Skeletal muscle tissue (tissue), 4 donors: ENCODE measurements around the gene ANK3. TPM values are rescaled to one million over a fixed set of nuclear protein-coding genes. Genes with fewer than 3 reads are reported as not detected.

Experiments used
- H3K27ac ChIP-seq: one replicate; pipeline ENCODE4 v1.7.0; 2013; ENCODE audit warnings: mild to moderate bottlenecking, low read depth, low read length, inconsistent platforms
- H3K27me3 ChIP-seq, 3 donors: one replicate each; pipeline ENCODE4 v1.7.0; 2013; ENCODE audit warnings: low read length in 3 of 3; ENCODE audit not compliant: control insufficient read depth in 3 of 3, insufficient read depth in 3 of 3
- H3K36me3 ChIP-seq, 3 donors: one replicate each; pipeline ENCODE4 v1.7.0; 2013; ENCODE audit warnings: low read length in 3 of 3; ENCODE audit not compliant: control insufficient read depth in 3 of 3, insufficient read depth in 3 of 3
- H3K4me1 ChIP-seq, 3 donors: one replicate each; pipeline ENCODE4 v1.7.0; 2013; ENCODE audit warnings: low read length in 3 of 3, mild to moderate bottlenecking in 3 of 3; ENCODE audit not compliant: control insufficient read depth in 3 of 3, insufficient read depth in 3 of 3
- H3K4me3 ChIP-seq, 3 donors: one replicate each; pipeline ENCODE4 v1.7.0; 2013; ENCODE audit warnings: low read length in 3 of 3
- H3K9ac ChIP-seq, 3 donors: one replicate each; pipeline ENCODE4 v1.7.0; 2013; ENCODE audit warnings: low read length in 3 of 3, mild to moderate bottlenecking in 3 of 3, moderate library complexity in 2 of 3, low read depth in 1 of 3
- H3K9me3 ChIP-seq, 3 donors: one replicate each; pipeline ENCODE4 v1.7.0; 2013; ENCODE audit warnings: low read length in 3 of 3; ENCODE audit not compliant: control insufficient read depth in 3 of 3
- total RNA-seq: library from RNA; depleted of rRNA; stranded (reverse); fragments of >200 nt; gene quantifications from one replicate; pipeline ENCODE4 v1.2.3, GENCODE V29; 2014
- donor health status: Osteomylitis.

The ANK3 gene
- total RNA-seq, result 110 TPM

DNA sequence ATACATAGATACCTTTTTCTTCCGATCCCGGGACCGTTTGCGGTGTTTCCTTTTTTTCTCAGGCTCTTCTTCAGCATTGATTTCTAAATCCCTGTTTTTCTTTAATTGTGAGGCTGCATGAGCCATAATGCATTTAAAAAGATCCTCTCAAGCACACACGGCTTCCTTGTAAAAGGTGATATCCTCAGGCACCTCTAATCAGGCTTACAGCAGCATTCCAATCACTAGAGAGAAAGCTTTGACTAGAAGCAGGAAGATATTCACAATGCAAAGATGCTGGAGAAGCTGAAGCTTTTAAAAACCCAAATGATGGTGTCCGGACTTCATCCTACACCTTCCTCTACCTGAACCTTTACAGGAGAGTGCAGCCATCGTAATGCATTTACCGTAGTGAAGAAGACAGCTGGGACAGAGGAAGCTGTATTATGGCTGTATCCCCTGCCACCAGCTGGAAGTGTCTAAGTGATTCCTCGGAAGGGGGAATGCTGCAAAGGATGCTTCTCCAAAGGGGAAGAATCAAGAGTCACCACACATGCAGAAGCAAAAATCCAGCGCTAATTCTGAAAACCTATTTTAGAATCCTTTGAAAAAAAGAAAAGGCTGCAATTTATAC lies at the start of gene ANK3:
ANK3 (minus strand) TSS at position 463 of the 613 bp plus-strand sequence; CDS start at position 126, 337 bp downstream.
- Histone ChIP-seq H3K36me3 (no peaks in the 10 kb centered on the region), H3K9ac (no peak within 1 kb of the TSS), H3K27ac (no peak within 1 kb of the TSS), H3K4me1 (peaks cover 0 to 11% (median 7%) of the 10 kb centered on the region in 3 donors), H3K9me3 (no peaks in the 10 kb centered on the region), H3K27me3 (no peaks in the 10 kb centered on the region), H3K4me3 (no peak within 1 kb of the TSS)

DNA sequence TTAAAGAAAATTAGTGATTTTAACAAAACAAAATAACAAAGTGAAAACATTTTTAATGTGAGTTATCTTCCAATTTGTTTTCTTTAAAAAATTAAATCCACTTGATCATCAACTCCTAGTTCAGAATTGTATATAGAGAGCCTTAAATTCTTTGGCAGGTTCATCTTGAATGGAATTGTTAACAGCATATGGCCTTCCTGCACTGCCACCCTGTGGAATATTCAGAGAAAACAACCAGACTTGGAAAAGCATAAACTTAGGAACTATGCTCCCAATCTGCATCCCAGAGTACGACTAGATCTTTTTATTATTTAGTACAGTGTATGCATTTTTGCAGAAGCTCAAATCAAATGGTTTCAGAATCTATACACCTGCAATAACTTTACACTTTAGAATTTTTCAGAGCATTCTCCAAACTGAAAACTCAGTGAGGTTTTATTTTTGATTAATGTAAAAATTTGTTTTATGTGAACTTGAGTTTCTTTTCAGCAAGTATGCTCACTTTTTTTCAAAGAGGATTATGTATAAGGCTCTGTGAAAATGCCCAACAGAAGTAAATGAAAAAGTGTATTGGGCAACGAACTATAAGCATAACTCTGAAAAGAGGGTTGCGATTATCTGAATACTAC lies 44.9 kb upstream of the ANK3 start:
- no peak overlapping the region for H3K9ac ChIP-seq
- H3K27me3 ChIP-seq, result no peaks in the 10 kb centered on the region
- H3K4me3 ChIP-seq, result no peak overlapping the region
- no peaks in the 10 kb centered on the region for H3K36me3 ChIP-seq
- peaks cover 0 to 7% (median 0%) of the 10 kb centered on the region in 3 donors for H3K4me1 ChIP-seq
- H3K9me3 ChIP-seq, result no peaks in the 10 kb centered on the region
- H3K27ac ChIP-seq, result no peak overlapping the region

DNA sequence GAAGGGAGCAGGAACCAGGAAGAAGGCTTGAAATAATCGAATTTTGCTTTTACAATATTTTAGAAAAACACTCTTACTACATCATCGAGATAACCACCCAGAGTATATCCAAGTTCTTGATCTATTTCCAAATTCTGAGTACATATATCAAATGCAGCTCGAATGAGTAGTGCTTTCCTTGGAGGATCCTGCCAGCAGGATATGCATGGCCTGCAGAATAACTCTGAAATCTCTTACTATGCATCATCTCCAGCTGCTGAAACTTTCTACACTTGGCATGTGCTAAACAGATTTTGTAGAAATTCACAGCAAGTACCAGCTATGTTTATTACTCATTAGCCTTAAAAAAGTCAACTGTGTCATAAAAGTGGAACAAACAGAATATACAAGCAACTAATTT lies 44.0 kb upstream of the ANK3 start:
- Histone ChIP-seq H3K36me3 (no peaks in the 10 kb centered on the region), H3K4me1 (peaks cover 0 to 7% (median 0%) of the 10 kb centered on the region in 3 donors), H3K9me3 (no peaks in the 10 kb centered on the region), H3K9ac (no peak overlapping the region), H3K27me3 (no peaks in the 10 kb centered on the region), H3K4me3 (no peak overlapping the region), H3K27ac (no peak overlapping the region)

DNA sequence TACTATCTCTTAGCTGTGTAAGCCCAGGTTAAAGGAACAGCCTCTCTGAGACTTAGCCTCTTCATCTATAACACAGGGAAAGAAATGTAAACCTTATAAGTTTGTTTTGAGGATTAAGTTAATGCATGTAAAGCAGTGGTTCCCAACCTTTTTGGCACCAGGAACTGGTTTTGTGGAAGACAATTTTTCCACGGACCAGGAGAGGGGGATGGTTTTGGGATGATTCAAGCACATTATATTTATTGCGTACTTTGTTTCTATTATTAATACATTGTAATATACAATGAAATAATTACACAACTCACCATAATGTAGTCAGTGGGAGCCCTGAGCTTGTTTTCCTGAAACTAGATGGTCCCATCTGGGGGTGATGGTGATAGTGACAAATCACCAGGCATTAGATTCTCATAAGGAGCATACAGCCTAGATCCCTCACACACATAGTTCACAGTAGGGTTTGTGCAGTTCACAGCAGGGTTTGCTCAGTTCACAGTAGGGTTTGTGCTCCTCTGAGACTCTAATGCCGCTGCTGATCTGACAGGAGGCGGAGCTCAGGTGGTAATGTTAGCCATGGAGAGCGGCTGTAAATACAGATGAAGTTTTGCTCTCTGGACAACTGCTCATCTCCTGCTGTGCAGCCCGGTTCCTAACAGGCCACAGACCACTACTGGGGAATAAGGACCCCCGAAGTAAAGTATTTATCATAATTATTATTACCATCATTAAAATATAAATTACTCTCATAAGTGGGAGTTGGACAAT lies 41.3 kb upstream of the ANK3 start:
- Histone ChIP-seq H3K4me3 (no peak overlapping the region), H3K36me3 (no peaks in the 10 kb centered on the region), H3K27me3 (no peaks in the 10 kb centered on the region), H3K4me1 (peaks cover 0 to 5% (median 0%) of the 10 kb centered on the region in 3 donors), H3K9me3 (no peaks in the 10 kb centered on the region), H3K9ac (no peak overlapping the region), H3K27ac (no peak overlapping the region)

DNA sequence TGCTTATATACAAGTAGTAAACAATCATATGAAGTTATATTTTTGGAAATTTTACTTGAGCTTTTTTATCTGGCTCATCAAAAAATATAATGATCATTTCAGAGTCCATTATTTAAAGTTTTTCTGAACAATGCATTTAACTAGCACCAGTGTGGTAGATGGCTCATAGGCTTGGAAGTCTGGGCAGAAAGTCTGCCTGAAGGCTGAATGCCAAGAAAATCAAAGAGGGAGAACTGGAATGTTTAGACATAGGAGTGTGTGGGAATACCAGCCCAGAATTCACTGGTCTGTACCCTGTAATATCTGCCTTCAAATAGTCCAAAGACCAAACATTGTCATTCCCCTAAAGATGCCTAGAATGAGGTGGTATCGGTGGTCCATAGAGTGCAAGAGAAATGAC lies 40.3 kb upstream of the ANK3 start:
- Histone ChIP-seq H3K4me1 (peaks cover 0 to 5% (median 0%) of the 10 kb centered on the region in 3 donors), H3K4me3 (no peak overlapping the region), H3K36me3 (no peaks in the 10 kb centered on the region), H3K9ac (no peak overlapping the region), H3K27ac (no peak overlapping the region), H3K27me3 (no peaks in the 10 kb centered on the region), H3K9me3 (no peaks in the 10 kb centered on the region)

DNA sequence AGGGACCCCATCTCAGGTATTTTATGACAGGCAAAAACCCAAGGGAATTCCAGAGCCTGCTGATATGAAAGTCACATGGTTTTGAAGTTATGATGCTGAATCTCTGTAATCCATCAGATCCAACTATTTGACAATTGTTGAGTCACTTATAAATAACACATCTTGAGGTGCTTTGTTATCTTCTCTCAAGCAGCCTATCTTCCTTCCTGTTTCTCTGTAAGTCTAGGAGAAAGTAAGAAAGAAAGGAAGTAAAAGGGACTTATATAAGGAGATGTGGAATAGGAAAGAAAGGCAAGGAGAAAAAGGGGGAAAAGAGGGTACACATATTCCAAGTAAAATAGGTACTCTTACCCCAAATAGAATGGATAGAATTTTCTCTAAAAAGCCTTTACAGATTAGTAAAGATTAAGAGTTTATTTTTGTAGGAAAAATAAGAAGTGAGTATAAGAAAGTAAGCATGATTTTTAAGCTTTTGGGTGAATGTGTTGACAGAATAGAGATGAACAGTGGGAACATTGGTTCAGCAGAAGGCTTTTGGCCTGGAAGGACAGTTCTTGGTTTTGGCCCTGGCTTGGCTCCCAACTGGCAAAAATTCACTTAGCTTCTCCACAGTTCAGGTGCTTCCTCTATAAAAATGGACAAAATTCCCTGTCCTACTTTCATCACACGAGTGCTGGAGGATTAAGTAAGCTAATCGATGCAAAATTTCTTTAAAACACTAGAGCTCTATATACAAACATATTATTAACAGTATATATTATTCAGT lies 39.6 kb upstream of the ANK3 start:
- Histone ChIP-seq H3K36me3 (no peaks in the 10 kb centered on the region), H3K27ac (no peak overlapping the region), H3K4me1 (peaks cover 0 to 5% (median 0%) of the 10 kb centered on the region in 3 donors), H3K27me3 (no peaks in the 10 kb centered on the region), H3K4me3 (no peak overlapping the region), H3K9me3 (no peaks in the 10 kb centered on the region), H3K9ac (no peak overlapping the region)

DNA sequence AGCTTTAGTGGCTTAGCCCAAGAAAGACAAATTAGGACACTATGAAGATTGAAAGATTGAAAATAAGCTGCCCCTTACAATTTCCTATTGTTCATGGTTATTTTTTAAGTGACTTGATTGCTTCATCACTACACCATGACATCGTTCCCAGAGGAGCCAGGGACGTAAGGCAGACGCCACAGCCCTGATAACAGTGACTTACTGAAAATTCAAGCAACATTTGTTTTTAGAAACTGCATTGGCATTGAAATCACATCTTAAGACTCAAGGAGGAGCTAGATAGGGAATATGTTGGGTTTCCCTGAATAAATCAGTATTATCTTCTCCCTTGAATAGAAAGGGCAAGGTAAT lies 38.7 kb upstream of the ANK3 start:
- no peak overlapping the region for H3K27ac ChIP-seq
- H3K9ac ChIP-seq, result no peak overlapping the region
- H3K36me3 ChIP-seq, result no peaks in the 10 kb centered on the region
- peaks cover 0 to 5% (median 0%) of the 10 kb centered on the region in 3 donors for H3K4me1 ChIP-seq
- H3K27me3 ChIP-seq, result no peaks in the 10 kb centered on the region
- no peaks in the 10 kb centered on the region for H3K9me3 ChIP-seq
- no peak overlapping the region for H3K4me3 ChIP-seq

DNA sequence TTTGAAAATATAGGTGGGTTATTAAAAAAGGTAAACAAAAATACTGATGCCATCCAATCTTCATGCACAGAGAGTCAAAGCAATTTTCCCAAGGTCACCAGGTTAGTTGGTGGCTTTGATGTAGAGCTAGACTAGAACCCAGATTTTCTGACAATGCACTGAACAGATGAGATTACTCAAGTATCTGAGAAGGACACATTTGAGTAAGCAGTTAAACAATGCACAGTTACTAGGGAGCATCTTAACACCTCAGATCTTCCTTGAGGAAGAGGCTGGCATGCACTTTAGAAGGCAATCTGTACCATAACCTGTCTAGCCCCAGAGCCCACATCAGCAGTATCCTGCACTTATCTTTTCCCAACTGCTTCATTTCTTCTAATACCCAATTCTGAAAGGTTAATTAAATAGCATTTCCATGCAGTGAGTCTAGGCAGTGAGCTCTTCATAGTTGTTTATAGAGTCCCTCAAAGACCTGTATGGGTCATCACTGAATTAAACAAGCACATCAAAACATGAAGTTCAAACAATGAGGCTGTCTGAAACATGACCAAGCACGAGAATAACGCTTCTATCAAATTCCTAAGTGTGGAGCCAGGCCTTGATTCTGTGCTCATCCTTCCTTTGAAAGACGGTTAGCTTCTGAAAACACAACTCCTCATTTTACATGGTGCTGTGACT lies 38.2 kb upstream of the ANK3 start:
- H3K36me3 ChIP-seq, result no peaks in the 10 kb centered on the region
- no peak overlapping the region for H3K27ac ChIP-seq
- no peaks in the 10 kb centered on the region for H3K27me3 ChIP-seq
- no peaks in the 10 kb centered on the region for H3K9me3 ChIP-seq
- no peak overlapping the region for H3K9ac ChIP-seq
- no peak overlapping the region for H3K4me3 ChIP-seq
- peaks cover 0 to 5% (median 0%) of the 10 kb centered on the region in 3 donors for H3K4me1 ChIP-seq

DNA sequence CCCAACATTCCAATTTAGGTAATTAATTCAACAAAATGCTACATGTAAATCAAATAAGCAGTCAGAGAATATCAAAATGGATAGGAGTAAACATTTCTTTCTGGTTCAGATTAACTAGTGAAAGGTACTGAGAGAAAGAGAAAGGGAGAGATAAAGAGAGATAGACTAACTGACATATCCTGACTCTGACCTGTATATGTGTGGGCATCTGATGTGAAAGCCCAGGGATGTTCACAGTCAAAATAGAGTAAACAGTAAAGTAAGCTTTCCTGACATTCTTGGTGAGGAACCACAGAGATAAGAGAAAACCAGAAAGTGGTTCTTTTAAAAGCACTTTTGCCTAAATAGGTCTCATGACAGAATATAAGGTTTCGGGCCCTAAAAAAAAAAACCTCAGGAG lies 37.5 kb upstream of the ANK3 start:
- no peaks in the 10 kb centered on the region for H3K27me3 ChIP-seq
- no peak overlapping the region for H3K27ac ChIP-seq
- no peaks in the 10 kb centered on the region for H3K36me3 ChIP-seq
- no peaks in the 10 kb centered on the region for H3K9me3 ChIP-seq
- no peak overlapping the region for H3K9ac ChIP-seq
- peaks cover 0 to 5% (median 0%) of the 10 kb centered on the region in 3 donors for H3K4me1 ChIP-seq
- H3K4me3 ChIP-seq, result no peak overlapping the region
